ENCODE measurements around the gene PRIMA1.

Gene PRIMA1

GRCh38 chr14:93789228-93790130 is 1.2 kb upstream of the PRIMA1 start:
- DNase-seq (ENCODE audit: low read depth), result no peak
- TF ChIP-seq CTCF (IDR thresholded peaks at IDR 0.05; ENCODE audit: low read depth, low read length, missing control alignments), result no peak
- peak overlapping the region; percentile 14 for H3K4me3 ChIP-seq (ENCODE audit: low read depth, low read length)
- in situ Hi-C loops (cut with HindIII; ENCODE audit: low sequenced_read_pairs), result loop anchor here (5.0 kb wide), 1 partner anchor 82 kb away; no protein-coding TSS in a partner anchor

- H3K4me3 ChIP-seq (ENCODE audit: low read depth, low read length), result peak overlapping the region; percentile 15
- DNase-seq (ENCODE audit: low read depth), result no peak
- TF ChIP-seq CTCF (IDR thresholded peaks at IDR 0.05; ENCODE audit: low read depth, low read length, missing control alignments), result no peak
- in situ Hi-C loops (cut with HindIII; ENCODE audit: low sequenced_read_pairs), result no loop called here
Measured at GRCh38 chr14:93788543-93789227, 400 bp upstream of the PRIMA1 start.

- H3K4me3 ChIP-seq (ENCODE audit: low read depth, low read length), result peak overlapping the region; percentile 15
Measured at GRCh38 chr14:93787465-93788292, 606 bp downstream of the PRIMA1 start.

GRCh38 chr14:93785423-93785822 is 2.9 kb downstream of the PRIMA1 start:
- in situ Hi-C loops (cut with HindIII; ENCODE audit: low sequenced_read_pairs), result no loop called here
- DNase-seq (ENCODE audit: low read depth), result no peak
- no peak overlapping the region for H3K4me3 ChIP-seq (ENCODE audit: low read depth, low read length)
- TF ChIP-seq CTCF (IDR thresholded peaks at IDR 0.05; ENCODE audit: low read depth, low read length, missing control alignments), result no peak

More at GRCh38 chr14:93787465-93788292, 606 bp downstream of the PRIMA1 start:
- in situ Hi-C loops (cut with HindIII; ENCODE audit: low sequenced_read_pairs), result no loop called here
- DNase-seq (ENCODE audit: low read depth), result no peak
- TF ChIP-seq CTCF (IDR thresholded peaks at IDR 0.05; ENCODE audit: low read depth, low read length, missing control alignments), result no peak

- TF ChIP-seq CTCF (IDR thresholded peaks at IDR 0.05; ENCODE audit: low read depth, low read length, missing control alignments), result no peak
- H3K4me3 ChIP-seq (ENCODE audit: low read depth, low read length), result no peak overlapping the region
- DNase-seq (ENCODE audit: low read depth), result no peak
- in situ Hi-C loops (cut with HindIII; ENCODE audit: low sequenced_read_pairs), result no loop called here
Measured at GRCh38 chr14:93784878-93785277, 3.4 kb downstream of the PRIMA1 start.

- in situ Hi-C loops (cut with HindIII; ENCODE audit: low sequenced_read_pairs), result no loop called here
- TF ChIP-seq CTCF (IDR thresholded peaks at IDR 0.05; ENCODE audit: low read depth, low read length, missing control alignments), result no peak
- H3K4me3 ChIP-seq (ENCODE audit: low read depth, low read length), result no peak overlapping the region
- DNase-seq (ENCODE audit: low read depth), result no peak
Measured at GRCh38 chr14:93780813-93781400, 7.4 kb downstream of the PRIMA1 start.

All from astrocyte of the cerebellum (primary cell).